Adrenal gland (tissue), 12 donors: ENCODE measurements around the gene BICDL1. TPM values are rescaled to one million over a fixed set of nuclear protein-coding genes. Genes with fewer than 3 reads are reported as not detected.

Experiments
- DNase-seq, 7 donors: peaks; one replicate each; pipeline ENCODE4 v3.0.0-alpha.2; 2019 to 2020
- H3K27ac ChIP-seq, 5 donors: fragments of 200-600 bp; sonication (generic) in 4 of 5; 1 replicate in 3 of 5; 2 replicates in 2 of 5; pipeline versions ENCODE4 v1.5.1 to v1.8.0; 2016 to 2020; ENCODE audit warnings: mild to moderate bottlenecking in 1 of 5
- H3K27me3 ChIP-seq: fragments of 200-600 bp; 2 replicates; pipeline ENCODE4 v1.8.0; 2021
- H3K36me3 ChIP-seq, 2 donors: fragments of 200-600 bp; replicated peaks in 1 of 2; 1 replicate in 1 of 2; 2 replicates in 1 of 2; pipeline versions ENCODE4 v1.5.1 to v1.8.0; 2018 to 2022
- H3K4me1 ChIP-seq, 2 donors: fragments of 200-600 bp; replicated peaks in 1 of 2; 1 replicate in 1 of 2; 2 replicates in 1 of 2; pipeline versions ENCODE4 v1.5.1 to v1.8.0; 2018 to 2021
- H3K4me3 ChIP-seq, 4 donors: fragments of 200-600 bp; sonication (generic) in 3 of 4; one replicate each; pipeline ENCODE4 v1.5.1; 2016 to 2018
- H3K9me3 ChIP-seq, 3 donors: fragments of 200-600 bp; sonication (generic) in 1 of 3; replicated peaks in 1 of 3; 1 replicate in 2 of 3; 2 replicates in 1 of 3; pipeline versions ENCODE4 v1.5.1 to v1.8.0; 2016 to 2021
- CTCF ChIP-seq, 6 experiments: fragments of 450-650 bp in 4 of 6; fragments of 200-600 bp in 2 of 6; sonication (generic) in 1 of 6; IDR thresholded peaks; 1 replicate in 5 of 6; 2 replicates in 1 of 6; pipeline versions ENCODE4 v1.5.1 to v1.8.0; 2016 to 2021; ENCODE audit warnings: antibody characterized with exemption in 6 of 6, mild to moderate bottlenecking in 2 of 6, moderate library complexity in 1 of 6
- POLR2A ChIP-seq, 2 donors: fragments of 450-650 bp; IDR thresholded peaks; one replicate each; pipeline ENCODE4 v1.6.1; 2017; ENCODE audit warnings: antibody characterized with exemption in 2 of 2, mild to moderate bottlenecking in 2 of 2, moderate library complexity in 1 of 2
- WGBS, 4 donors: extraction: QIAGEN DNeasy Blood & Tissue Kit in 2 of 4; methylation state at CpG; one replicate each; pipeline versions ENCODE4 v1.1.5 to v1.1.7; 2013 to 2017; 5-methylcytosine and 5-hydroxymethylcytosine counted together
- intact Hi-C, 2 donors: fragments of 100-400 bp; cut with DNase I; formaldehyde crosslinking; loops; one replicate each; pipeline versions ENCODE4 v1.14.1 to v1.15.0; 2022 to 2023
- polyA plus RNA-seq, 3 donors: library from polyadenylated mRNA; stranded (reverse); fragments of 200-250 nt in 2 of 3; fragments of 350-450 nt in 1 of 3; fragmentation: Illumina TruSeq in 1 of 3; extraction: RNeasy Lipid Tissue Mini Kit (QIAGEN cat#74804) in 1 of 3; gene quantifications; one replicate each; pipeline ENCODE4 v1.2.3, GENCODE V29; 2013 to 2014
- total RNA-seq, 9 donors: library from RNA; depleted of rRNA in 4 of 9; stranded (reverse); fragments of >200 nt in 4 of 9; fragments of 120-200 nt in 1 of 9; fragmentation: NEBNext Ultra II Directional in 1 of 9; extraction: Animal tissue kit (Norgen Biotek cat#: 25700) in 1 of 9; gene quantifications; one replicate each; pipeline versions ENCODE4 v1.1.0 to v1.2.4, GENCODE V29; 2013 to 2023
- donor health status: healthy with polysubstance abuse.
- donor health status: Bipolar disorder and iron deficiency.
- donor health status: DM: yes; HTN: yes; CAD: no.
- donor health status: DM: no; HTN: no; CAD: no.
- donor health status: DM: no; HTN: no; CAD: no.
- donor health status: DM: yes; HTN: yes; CAD: no.

The BICDL1 gene
- total and polyA plus RNA-seq, 12 donors = 0.35 to 24.0 (median 2.7) TPM

- peaks cover 16 to 19% of the 10 kb centered on the region in 2 donors for H3K4me1 ChIP-seq
- peaks cover 0 to 46% of the 10 kb centered on the region in 2 donors for H3K36me3 ChIP-seq
- no peaks in the 10 kb centered on the region for H3K27me3 ChIP-seq
- DNase-seq = no peak
- H3K4me3 ChIP-seq = no peak overlapping the region
- intact Hi-C loops = no loop called here
- no peak for TF ChIP-seq CTCF (IDR thresholded peaks at IDR 0.05)
- no peak for TF ChIP-seq POLR2A (IDR thresholded peaks at IDR 0.05)
- 92 to 94% (median 93%) methylated on average over 33 to 34 of the region's 34 CpGs for WGBS, 4 donors
- H3K9me3 ChIP-seq = no peaks in the 10 kb centered on the region
- H3K27ac ChIP-seq = no peak overlapping the region
Measured at GRCh38 chr12:120096671-120097202, 107.7 kb downstream of the BICDL1 start.

- TF ChIP-seq POLR2A (IDR thresholded peaks at IDR 0.05) (no peak), CTCF (IDR thresholded peaks at IDR 0.05) (no peak)
- Histone ChIP-seq H3K4me1 (peaks cover 23 to 25% of the 10 kb centered on the region in 2 donors), H3K4me3 (no peak overlapping the region), H3K27ac (no peak overlapping the region), H3K27me3 (no peaks in the 10 kb centered on the region), H3K9me3 (no peaks in the 10 kb centered on the region), H3K36me3 (peaks cover 0 to 59% of the 10 kb centered on the region in 2 donors)
- intact Hi-C loops = no loop called here
- no peak for DNase-seq
- 93 to 96% (median 95%) methylated on average over 19 to 36 of the region's 36 CpGs for whole genome bisulfite sequencing, 4 donors
Measured at GRCh38 chr12:120098756-120099470, 109.9 kb downstream of the BICDL1 start.

- TF ChIP-seq CTCF (IDR thresholded peaks at IDR 0.05) (no peak), POLR2A (IDR thresholded peaks at IDR 0.05) (no peak)
- Histone ChIP-seq H3K27ac (peak overlapping the region in 1 of 5 donors; percentile 89), H3K36me3 (peaks cover 0 to 54% of the 10 kb centered on the region in 2 donors), H3K27me3 (no peaks in the 10 kb centered on the region), H3K9me3 (no peaks in the 10 kb centered on the region), H3K4me1 (peaks cover 23 to 25% of the 10 kb centered on the region in 2 donors), H3K4me3 (no peak overlapping the region)
- DNase-seq = no peak
- intact Hi-C loops = no loop called here
- WGBS, 4 donors = 92 to 100% (median 94%) methylated on average over 2 to 11 of the region's 11 CpGs
Measured at GRCh38 chr12:120099738-120100137, 110.7 kb downstream of the BICDL1 start.

GRCh38 chr12:120100630-120101029 lies 111.6 kb downstream of the BICDL1 start:
- TF ChIP-seq CTCF (IDR thresholded peaks at IDR 0.05) = no peak
- peak in 1 of 2 donors; percentile 56 for TF ChIP-seq POLR2A (IDR thresholded peaks at IDR 0.05)
- H3K36me3 ChIP-seq = peaks cover 0 to 53% of the 10 kb centered on the region in 2 donors
- WGBS, 4 donors = 23 to 56% (median 31%) methylated on average over 5 to 21 of the region's 21 CpGs
- no peaks in the 10 kb centered on the region for H3K27me3 ChIP-seq
- DNase-seq = peak; percentile 89 to 97 (median 95)
- no peak overlapping the region for H3K4me3 ChIP-seq
- intact Hi-C loops = no loop called here
- peak overlapping the region in 4 of 5 donors; percentile 29 to 89 (median 68) for H3K27ac ChIP-seq
- H3K9me3 ChIP-seq = no peaks in the 10 kb centered on the region
- H3K4me1 ChIP-seq = peaks cover 23 to 25% of the 10 kb centered on the region in 2 donors
